Endothelial cell of umbilical vein (primary cell): Measurements from ENCODE around the gene ZNF282.

Experiments used
- CTCF ChIP-seq, 2 donors: IDR thresholded peaks; 1 replicate in 1 of 2; 2 replicates in 1 of 2; pipeline ENCODE4 v1.5.1; 2011; ENCODE audit warnings: low read length in 2 of 2, mild to moderate bottlenecking in 2 of 2, moderate library complexity in 2 of 2, control low read depth in 1 of 2, inconsistent platforms in 1 of 2, low read depth in 1 of 2; ENCODE audit not compliant: insufficient read depth in 1 of 2; ENCODE audit errors: extremely low read depth in 1 of 2
- EZH2 ChIP-seq: IDR thresholded peaks from 2 replicates; pipeline ENCODE4 v1.6.1; 2012; ENCODE audit warnings: borderline replicate concordance, low read depth, mild to moderate bottlenecking, moderate library complexity, low read length, inconsistent platforms; ENCODE audit not compliant: severe bottlenecking
- MAX ChIP-seq: IDR thresholded peaks from 2 replicates; pipeline ENCODE4 v1.6.1; 2011; ENCODE audit not compliant: insufficient read depth, insufficient read length
- MYC ChIP-seq: IDR thresholded peaks from one replicate; pipeline ENCODE4 v1.6.1; 2011; ENCODE audit warnings: mild to moderate bottlenecking, low read depth, low read length
- POLR2A ChIP-seq: IDR thresholded peaks from 2 replicates; pipeline ENCODE4 v1.6.1; 2012; ENCODE audit warnings: low read depth, mild to moderate bottlenecking, control low read depth, low read length
- POLR2AphosphoS5 ChIP-seq: IDR thresholded peaks from 2 replicates; pipeline ENCODE4 v1.6.1; 2012; ENCODE audit warnings: low read depth, mild to moderate bottlenecking, control low read depth, low read length, moderate library complexity; ENCODE audit not compliant: insufficient read depth

- TF ChIP-seq CTCF (IDR thresholded peaks at IDR 0.05; ENCODE audit: extremely low read depth in 1 of 2, insufficient read depth in 1 of 2, low read depth in 1 of 2, low read length in 2 of 2) (no peak), POLR2A (no peak), MYC (no peak), POLR2AphosphoS5 (no peak), MAX (no peak), EZH2 (no peak)
Observed at GRCh38 chr7:149205690-149206381, 10.5 kb downstream of the ZNF282 start.
